ENCODE measurements around the gene TMEM132D. TPM values are rescaled to one million over a fixed set of nuclear protein-coding genes. Genes with fewer than 3 reads are reported as not detected.

The TMEM132D gene
- total and polyA plus RNA-seq, 8 donors, result 0.26 to 2.5 (median 0.88) TPM; not detected in 1

DNA sequence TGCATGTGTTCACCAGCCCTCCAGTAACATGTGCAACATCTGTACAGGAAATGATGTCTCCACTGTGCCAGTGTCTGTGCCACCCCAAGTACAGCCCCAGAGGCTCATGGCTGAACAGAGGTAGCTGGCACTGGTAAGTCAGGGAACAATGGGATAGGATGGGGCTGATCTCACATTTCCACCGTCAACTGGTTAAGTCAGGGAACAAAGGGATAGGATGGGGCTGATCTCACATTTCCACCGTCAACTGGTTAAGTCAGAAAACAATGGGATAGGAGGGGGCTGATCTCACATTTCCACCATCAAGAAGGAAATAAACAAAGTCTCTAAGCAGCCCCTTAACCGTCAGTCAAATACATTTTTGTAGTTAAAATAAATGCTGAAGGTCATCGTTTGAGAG is 246.6 kb downstream of the TMEM132D start:
- DNase-seq (no peak), ATAC-seq (no peak)
- Histone ChIP-seq H3K27ac (no peak overlapping the region), H3K4me3 (no peak overlapping the region), H3K9me3 (peaks cover 0 to 7% of the 10 kb centered on the region in 2 donors), H3K36me3 (no peaks in the 10 kb centered on the region), H3K4me1 (no peaks in the 10 kb centered on the region), H3K27me3 (no peaks in the 10 kb centered on the region)
- TF ChIP-seq, protein P1, sequence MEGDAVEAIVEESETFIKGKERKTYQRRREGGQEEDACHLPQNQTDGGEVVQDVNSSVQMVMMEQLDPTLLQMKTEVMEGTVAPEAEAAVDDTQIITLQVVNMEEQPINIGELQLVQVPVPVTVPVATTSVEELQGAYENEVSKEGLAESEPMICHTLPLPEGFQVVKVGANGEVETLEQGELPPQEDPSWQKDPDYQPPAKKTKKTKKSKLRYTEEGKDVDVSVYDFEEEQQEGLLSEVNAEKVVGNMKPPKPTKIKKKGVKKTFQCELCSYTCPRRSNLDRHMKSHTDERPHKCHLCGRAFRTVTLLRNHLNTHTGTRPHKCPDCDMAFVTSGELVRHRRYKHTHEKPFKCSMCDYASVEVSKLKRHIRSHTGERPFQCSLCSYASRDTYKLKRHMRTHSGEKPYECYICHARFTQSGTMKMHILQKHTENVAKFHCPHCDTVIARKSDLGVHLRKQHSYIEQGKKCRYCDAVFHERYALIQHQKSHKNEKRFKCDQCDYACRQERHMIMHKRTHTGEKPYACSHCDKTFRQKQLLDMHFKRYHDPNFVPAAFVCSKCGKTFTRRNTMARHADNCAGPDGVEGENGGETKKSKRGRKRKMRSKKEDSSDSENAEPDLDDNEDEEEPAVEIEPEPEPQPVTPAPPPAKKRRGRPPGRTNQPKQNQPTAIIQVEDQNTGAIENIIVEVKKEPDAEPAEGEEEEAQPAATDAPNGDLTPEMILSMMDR (IDR thresholded peaks at IDR 0.05), result no peak
- intact Hi-C loops (cut with DNase I), result no loop called here

DNA sequence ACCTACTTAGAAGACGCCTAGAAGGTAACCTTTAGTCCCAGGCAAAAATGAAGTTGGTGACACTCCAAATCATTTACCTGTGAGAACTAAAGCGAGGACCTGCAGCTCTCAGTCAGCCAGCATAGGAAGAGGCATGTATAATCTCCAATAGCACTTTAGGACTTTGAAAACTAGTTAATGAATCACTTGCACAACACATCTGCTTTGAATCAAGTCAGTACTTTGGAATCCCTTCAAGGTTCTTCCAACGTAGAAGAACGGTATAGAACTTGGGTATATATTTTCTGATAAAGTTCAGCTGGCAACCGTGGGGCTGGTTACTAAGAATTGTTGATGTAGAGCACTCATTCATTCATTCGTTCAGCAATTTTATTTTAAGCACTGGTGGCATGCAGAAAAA is 251.9 kb downstream of the TMEM132D start:
- Histone ChIP-seq H3K27me3 (no peaks in the 10 kb centered on the region), H3K4me1 (no peaks in the 10 kb centered on the region), H3K27ac (no peak overlapping the region), H3K4me3 (no peak overlapping the region), H3K9me3 (peaks cover 0 to 10% of the 10 kb centered on the region in 2 donors), H3K36me3 (no peaks in the 10 kb centered on the region)
- DNase-seq (no peak), ATAC-seq (no peak)
- intact Hi-C loops (cut with DNase I), result no loop called here
- TF ChIP-seq, protein P1 (IDR thresholded peaks at IDR 0.05), result no peak

DNA sequence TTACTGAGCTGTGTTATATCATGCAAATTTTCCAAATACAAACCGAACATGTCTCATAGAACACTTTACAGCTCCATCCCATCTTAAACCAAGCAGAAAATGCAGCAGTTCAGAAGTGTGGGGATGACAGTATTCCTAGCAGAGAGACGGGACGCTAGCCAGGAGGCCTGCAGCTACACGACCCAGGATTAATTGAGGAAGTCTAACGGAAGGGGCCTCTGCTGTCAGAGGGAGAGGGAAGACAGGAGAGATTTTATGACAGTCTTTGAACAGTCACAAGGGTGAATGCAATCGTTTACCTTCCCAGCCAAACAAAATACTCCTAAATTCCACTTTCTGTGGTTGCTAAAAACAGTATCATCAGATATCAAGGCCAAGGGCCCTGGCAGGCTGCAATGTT is 261.9 kb downstream of the TMEM132D start:
- H3K36me3 ChIP-seq, result no peaks in the 10 kb centered on the region
- no peak overlapping the region for H3K27ac ChIP-seq
- TF ChIP-seq, protein P1 (IDR thresholded peaks at IDR 0.05), result no peak
- DNase-seq (no peak), ATAC-seq (no peak)
- no peaks in the 10 kb centered on the region for H3K4me1 ChIP-seq
- H3K27me3 ChIP-seq, result no peaks in the 10 kb centered on the region
- H3K9me3 ChIP-seq, result peaks cover 0 to 3% of the 10 kb centered on the region in 2 donors
- intact Hi-C loops (cut with DNase I), result no loop called here
- H3K4me3 ChIP-seq, result no peak overlapping the region

DNA sequence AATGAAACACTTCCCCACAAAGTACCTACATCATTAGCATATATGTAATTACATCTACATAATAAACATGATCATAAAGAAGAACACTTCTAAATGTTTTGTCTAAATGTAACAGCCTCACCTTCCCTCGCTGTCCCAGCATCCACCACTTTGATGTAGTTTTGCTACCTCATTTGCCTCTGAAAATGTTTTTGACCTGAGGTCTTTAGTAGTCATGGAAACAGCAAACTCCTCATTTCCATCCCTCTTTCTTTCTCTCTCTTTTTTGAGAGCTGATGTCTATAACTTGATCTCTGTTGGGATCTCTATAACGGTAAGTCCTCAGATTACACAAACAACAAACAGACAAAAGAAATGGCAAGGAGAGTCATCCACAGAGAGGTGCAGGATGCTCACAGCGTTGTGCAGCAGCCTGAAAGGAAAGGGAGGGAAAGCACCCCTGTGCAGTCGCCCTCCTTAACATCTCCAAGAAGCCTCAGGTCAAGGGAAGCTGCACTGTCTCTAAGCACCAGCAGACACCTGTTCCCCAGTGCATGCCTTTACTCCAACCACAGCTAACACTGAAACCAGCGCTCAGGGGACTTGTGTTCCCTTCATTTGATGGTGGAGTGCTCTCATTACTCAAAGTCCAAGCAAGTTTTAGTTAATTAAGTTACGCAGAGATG is 268.7 kb downstream of the TMEM132D start:
- intact Hi-C loops (cut with DNase I), result no loop called here
- no peaks in the 10 kb centered on the region for H3K4me1 ChIP-seq
- no peaks in the 10 kb centered on the region for H3K9me3 ChIP-seq
- TF ChIP-seq, protein P1 (IDR thresholded peaks at IDR 0.05), result no peak
- no peaks in the 10 kb centered on the region for H3K36me3 ChIP-seq
- no peaks in the 10 kb centered on the region for H3K27me3 ChIP-seq
- no peak for DNase-seq
- no peak overlapping the region for H3K4me3 ChIP-seq
- ATAC-seq, result no peak
- H3K27ac ChIP-seq, result no peak overlapping the region

DNA sequence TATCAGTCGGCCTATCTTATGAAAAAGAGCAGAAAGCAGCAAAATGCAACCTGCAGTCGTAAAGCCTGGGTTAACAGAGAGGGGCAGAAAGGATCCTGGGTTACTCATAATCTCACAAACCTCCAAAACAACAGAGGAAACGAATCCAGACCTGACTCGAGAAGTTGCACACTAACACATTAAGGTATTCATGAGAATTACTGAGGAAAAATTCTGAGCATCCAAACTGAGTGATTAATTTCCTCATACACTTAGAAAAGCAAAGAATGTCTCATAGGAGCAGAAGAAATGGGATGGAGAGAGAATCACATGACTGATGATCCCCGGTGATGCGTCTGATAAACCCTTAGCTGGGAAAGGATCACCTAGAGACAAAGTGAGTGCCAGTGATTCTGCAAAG is 272.5 kb downstream of the TMEM132D start:
- DNase-seq, result no peak
- Histone ChIP-seq H3K9me3 (no peaks in the 10 kb centered on the region), H3K36me3 (no peaks in the 10 kb centered on the region), H3K27ac (no peak overlapping the region), H3K4me3 (no peak overlapping the region), H3K27me3 (no peaks in the 10 kb centered on the region), H3K4me1 (no peaks in the 10 kb centered on the region)
- intact Hi-C loops (cut with DNase I), result no loop called here
- TF ChIP-seq, protein P1 (IDR thresholded peaks at IDR 0.05), result no peak
- ATAC-seq, result no peak
